HL-60/S4 treated with retinoic acid at 250 ng/mL for 4 days and 3 days (cell line): ENCODE data around the gene TEX264.
"Not testable (repeated sequence)": the region's sequence is repeated elsewhere in the genome, so short reads cannot be mapped to it uniquely, and the experiment has no call there.

ENCODE experiments used
- in situ Hi-C: fragments of 300-500 bp; cut with MboI; formaldehyde crosslinking; loops from 2 replicates; pipeline ENCODE4 v1.7.0; 2022; ENCODE audit warnings: low sequenced_read_pairs

TEX264 gene

DNA sequence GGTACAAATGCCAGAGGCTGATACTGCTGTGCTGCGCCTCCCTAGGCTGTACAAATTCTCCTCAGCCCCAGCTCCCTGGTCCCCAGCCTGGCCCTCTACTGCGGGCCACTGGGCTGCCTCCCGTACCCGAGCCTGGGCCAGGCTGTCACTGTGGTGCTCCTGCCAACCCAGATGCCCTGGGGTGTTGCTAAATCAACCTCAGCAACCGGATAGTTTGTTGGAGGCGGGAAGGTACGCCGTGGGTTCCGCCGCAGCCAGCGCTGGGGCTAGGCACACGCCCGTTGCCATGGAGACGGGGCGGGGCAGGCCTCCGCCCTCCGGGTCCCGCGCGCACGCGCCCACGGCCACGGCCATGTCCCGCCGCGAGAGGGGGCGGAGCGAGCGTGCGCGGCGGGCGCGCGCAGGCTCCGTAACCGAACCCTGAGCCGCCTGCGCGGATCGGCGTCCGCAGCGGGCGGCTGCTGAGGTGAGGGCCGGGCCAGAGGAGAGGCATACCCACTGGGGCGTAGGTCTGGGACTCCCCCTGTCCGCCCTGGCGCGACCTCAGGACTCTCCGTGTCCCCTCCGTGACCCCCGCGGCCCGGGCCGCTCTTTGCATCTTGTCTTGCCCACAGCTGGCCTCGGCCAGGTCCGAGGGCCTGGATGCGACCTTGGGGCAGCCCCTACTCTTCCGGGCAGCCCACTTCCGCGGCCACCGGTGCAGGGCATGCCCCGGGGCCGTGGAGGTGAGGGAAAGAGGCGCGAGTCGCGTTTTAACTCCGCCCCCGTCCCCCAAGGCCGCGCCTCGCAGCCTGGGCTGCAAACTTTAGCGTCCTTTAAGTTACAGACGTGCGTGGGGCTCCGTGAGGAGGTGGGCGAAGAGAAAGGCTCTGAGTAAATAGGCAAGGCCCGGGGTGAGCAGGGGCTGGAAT lies at the start of gene TEX264:
Gene TEX264, plus strand, starts transcription at position 430 of the 911 bp plus-strand sequence. CDS start 3,053 bp downstream, outside the sequence.
- in situ Hi-C loops = no loop called here

DNA sequence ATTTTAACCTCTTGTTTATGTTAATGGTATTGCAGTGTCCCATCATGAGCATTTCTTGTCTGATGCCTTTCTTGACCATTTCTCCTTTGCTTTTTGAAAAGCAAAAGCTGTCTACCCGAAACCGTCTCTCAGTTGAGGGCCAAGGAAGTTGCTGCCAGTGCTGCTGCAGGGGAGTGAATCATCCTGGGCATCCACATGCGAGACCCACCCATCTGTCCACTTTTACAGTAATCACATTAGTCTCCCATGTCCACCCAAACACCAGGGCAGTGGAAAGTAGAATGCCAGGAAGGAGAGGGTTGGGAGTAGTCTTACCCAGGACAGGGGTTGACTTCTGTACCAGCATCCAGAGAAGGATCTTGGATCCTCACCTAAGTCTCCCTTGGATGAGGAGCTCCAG lies 48.6 kb upstream of the TEX264 start:
- in situ Hi-C loops = no loop called here

GRCh38 chr3:51622868-51623267 lies 48.2 kb upstream of the TEX264 start:
- in situ Hi-C loops = no loop called here

GRCh38 chr3:51630513-51630912 lies 40.5 kb upstream of the TEX264 start:
- in situ Hi-C loops = no loop called here

DNA sequence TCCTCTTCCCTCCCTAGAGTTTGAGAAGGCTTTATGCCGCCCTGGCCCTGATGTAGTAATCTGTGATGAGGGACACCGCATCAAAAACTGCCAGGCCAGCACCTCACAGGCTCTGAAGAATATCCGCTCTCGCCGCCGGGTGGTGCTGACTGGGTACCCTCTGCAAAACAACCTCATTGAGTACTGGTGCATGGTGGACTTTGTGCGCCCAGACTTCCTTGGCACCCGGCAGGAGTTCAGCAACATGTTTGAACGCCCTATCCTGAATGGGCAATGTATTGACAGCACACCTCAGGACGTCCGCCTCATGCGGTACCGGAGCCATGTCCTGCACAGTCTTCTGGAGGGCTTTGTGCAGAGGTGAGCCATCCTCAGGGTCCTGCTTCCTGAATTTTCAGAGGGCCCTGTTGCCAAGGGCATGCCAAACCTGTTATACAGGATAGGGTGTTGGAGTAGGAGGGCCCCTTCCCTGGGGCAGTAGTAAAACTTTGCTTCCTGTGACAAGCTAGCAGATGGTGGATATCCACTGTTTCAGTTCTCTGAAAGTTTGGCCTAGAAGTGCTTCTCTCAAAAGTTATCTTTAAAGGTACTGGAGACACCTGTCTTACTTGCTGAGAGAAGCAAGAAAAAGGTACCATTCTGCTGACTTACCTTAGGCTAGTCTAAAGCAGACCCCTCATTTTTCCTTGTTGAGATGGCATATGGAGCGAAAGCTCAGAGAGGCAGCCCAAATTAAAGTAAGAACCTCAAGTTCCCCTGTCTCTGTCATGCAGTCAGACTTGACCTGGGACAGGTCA lies 33.7 kb upstream of the TEX264 start:
- in situ Hi-C loops = no loop called here

- in situ Hi-C loops = no loop called here
Measured at GRCh38 chr3:51637941-51638471, 33.0 kb upstream of the TEX264 start.

- in situ Hi-C loops = no loop called here
Measured at GRCh38 chr3:51642462-51642861, 28.6 kb upstream of the TEX264 start.

DNA sequence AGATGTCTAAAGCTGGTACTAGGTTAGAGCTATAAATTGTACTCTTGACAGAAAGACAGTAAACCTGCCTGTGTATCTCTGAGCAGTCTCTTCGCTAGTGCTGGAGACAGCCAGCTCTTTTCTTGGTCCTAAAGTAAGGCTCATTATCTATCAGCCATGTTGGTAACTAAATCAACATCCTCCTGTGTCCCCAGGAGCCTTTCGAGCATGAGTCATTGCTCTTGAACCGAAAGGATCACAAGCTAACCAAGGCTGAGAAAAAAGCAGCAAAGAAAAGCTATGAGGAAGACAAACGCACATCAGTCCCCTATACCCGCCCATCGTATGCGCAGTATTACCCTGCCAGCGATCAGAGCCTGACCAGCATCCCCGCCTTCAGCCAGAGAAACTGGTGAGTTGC lies 25.0 kb upstream of the TEX264 start:
- in situ Hi-C loops = no loop called here

DNA sequence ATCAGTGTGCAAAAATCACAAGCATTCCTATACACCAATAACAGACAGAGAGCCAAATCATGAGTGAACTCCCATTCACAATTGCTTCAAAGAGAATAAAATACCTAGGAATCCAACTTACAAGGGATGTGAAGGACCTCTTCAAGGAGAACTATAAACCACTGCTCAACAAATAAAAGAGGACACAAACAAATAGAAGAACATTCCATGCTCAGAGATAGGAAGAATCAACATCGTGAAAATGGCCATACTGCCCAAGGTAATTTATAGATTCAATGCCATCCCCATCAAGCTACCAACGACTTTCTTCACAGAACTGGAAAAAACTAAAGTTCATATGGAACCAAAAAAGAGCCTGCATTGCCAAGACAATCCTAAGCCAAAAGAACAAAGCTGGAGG lies 18.9 kb upstream of the TEX264 start:
- in situ Hi-C loops = not testable (repeated sequence)

GRCh38 chr3:51653409-51653808 lies 17.6 kb upstream of the TEX264 start:
- in situ Hi-C loops = not testable (repeated sequence)

- in situ Hi-C loops = no loop called here
Measured at GRCh38 chr3:51657234-51657633, 13.8 kb upstream of the TEX264 start.

- in situ Hi-C loops = no loop called here
Measured at GRCh38 chr3:51659942-51660341, 11.1 kb upstream of the TEX264 start.

DNA sequence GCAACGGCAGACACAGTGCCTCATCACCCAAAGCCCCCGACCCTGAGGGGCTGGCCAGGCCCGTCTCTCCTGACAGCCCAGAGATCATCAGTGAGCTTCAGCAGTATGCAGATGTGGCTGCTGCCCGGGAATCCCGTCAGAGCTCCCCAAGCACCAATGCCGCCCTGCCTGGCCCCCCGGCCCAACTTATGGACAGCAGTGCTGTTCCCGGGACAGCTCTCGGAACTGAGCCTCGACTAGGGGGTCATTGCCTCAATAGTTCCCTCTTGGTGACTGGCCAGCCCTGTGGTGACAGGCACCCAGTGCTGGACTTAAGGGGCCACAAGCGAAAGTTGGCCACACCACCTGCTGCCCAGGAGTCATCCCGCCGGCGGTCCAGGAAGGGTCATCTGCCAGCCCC lies 8.6 kb upstream of the TEX264 start:
- in situ Hi-C loops = no loop called here

DNA sequence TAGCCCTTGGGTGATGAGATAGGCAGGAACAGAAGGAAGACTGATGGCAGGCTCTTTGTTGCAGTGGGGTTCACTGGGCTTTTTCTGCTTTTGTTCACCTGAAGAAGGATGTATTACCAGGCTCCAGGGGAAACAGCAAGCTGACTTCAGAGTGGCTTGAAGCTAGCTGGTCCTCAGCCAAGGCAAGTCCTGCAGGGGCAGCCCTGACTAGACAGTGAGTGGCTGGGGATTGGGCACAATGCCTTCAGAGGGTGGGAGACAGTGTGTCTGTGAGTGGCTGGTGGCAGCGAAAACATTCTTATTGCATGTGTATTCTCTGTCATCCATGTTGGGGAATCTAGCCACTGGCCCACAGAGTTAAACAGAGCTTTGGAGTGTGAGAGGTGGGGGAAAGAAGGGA lies 2.3 kb upstream of the TEX264 start:
- in situ Hi-C loops = no loop called here

- in situ Hi-C loops = no loop called here
Measured at GRCh38 chr3:51669241-51670052, 1.6 kb upstream of the TEX264 start.

DNA sequence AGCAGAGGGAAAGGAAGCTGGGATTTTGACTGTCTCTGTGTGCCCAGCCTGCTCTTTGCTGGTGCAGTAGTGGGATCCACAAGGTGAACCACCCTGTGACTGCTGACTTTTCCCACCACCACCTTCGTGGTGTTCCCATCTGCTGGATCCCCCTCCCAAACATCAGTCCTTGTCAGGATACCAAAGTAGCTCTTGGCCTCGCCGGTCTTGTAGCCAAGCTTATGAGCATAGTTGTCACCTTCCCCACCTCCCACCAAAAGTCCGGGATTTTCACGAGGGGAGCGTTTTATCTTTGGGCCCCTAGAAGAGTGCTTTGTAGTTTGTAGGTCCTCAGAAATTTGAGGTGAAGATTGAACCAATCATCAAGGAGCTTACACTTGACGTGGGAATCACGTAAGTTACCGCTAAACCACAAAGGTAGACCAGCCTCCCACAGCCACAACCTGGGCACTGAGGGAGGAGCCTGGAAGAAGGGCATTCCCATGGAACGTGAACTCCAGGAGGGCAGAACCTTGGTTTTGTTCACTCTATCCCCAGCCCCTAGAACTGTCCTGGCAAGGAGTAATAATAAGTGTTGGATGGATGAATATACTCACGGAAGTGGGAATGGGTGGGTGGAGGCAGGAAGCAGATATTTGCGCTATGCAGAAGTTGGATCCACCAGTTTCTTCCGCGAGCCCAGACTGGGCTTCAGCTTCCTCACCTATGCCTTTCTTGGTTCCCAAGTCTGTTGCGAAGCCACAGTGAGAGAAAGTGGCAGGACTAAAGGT lies 814 bp upstream of the TEX264 start:
- in situ Hi-C loops = no loop called here

DNA sequence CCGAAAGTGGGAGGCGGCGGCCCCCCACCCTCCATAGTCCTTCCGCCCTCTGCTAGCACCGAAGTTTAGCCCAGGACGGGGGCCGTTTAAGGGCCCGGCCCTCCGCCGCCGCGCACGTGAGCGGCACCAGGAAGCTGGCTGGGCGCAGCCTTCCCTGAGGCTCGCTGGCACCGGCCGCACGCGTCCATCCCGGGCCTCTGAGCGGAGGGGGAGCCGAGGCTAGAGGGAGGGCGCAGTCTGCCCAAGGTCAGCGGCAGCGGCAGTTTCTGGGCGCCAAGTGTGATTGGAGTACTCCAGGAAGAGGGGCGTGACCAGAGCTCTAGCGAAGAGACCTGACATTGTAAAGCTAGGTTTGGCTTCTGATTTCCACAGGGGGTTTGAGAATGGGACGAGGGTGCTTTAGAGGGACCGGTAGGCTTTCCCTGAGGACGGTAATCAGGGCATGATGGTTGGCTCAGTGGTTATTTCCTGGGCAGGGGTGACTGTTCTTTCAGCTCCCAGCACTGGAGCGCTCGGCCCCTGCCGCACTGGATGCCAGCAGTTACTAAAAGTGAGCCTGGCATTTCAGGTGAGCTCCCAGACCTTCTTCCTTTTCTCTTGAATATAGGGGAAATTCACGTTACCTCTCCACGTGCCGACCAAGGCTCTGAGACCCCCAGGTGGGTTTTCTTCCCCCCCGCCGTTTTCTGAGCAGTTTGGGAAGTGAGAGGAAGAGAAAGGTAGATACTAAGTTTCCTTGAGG lies 853 bp downstream of the TEX264 start:
- in situ Hi-C loops = no loop called here

DNA sequence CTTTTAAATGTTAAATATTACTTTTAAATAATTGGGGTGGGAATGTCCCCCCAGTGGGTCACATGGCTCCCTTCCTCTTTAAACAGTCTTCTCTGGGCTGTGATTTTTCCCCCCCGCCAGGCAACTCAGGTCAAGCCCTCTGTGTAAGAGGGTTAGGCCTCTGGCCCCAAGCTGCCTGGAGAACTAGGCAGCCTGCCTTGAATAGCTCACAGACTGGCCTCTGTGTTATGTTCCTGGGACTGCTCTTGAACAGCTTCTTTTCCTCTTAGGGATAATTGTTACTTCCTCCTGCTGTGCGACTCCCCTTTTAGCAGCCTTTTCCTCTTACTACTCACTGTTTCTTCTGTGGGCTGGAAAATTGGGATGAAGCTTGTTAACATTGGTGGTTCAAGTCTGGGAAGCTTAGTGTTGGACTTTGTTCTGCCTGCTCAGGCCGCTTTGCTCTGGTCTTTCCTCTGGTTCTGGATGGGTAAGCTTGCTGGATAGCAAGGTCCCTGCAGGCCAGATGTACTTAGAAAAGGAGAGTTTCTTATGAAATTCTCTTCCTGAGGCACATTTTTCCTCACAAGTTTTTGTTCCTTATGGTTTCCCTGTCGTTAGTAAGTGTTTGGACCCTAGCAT lies 2.2 kb downstream of the TEX264 start:
- in situ Hi-C loops = no loop called here
